ENCODE measurements around the gene VPREB3.

VPREB3 gene

DNA sequence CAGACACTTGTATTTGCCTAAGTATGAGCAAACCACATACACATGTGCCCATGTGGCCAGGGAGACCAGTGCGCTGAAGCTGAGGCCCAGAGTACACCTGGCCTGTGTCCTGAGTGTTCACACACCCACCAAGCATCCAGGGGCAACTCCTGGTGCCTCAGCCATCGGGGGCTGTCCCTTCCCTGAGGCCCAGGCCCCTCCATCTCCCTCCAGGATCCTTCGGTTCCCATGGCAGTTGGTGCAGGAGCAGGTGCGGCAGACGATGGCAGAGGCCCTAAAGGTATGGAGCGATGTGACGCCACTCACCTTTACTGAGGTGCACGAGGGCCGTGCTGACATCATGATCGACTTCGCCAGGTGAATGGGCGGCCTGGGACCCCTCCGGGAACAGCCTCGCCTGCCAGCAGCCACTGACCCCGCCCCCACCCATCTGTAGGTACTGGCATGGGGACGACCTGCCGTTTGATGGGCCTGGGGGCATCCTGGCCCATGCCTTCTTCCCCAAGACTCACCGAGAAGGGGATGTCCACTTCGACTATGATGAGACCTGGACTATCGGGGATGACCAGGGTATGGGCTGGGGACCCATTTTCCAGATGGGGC lies 26.0 kb upstream of the VPREB3 start:
- Histone ChIP-seq H4K20me1 (ENCODE audit: insufficient read depth, low read length) (no peaks in the 10 kb centered on the region), H2AFZ (ENCODE audit: low read length) (no peak overlapping the region), H3K9me2 (ENCODE audit: low read depth, low read length) (no peaks in the 10 kb centered on the region), H3K9me3 (ENCODE audit: low read length) (no peaks in the 10 kb centered on the region), H3K79me2 (ENCODE audit: insufficient read depth, low read length) (no peaks in the 10 kb centered on the region), H3K4me1 (ENCODE audit: insufficient read depth, low read length, severe bottlenecking) (no peaks in the 10 kb centered on the region), H3K36me3 (ENCODE audit: insufficient read depth, low read length) (no peaks in the 10 kb centered on the region), H3F3A (ENCODE audit: insufficient read depth, low read length) (no peaks in the 10 kb centered on the region), H3K27ac (ENCODE audit: low read depth, low read length, poor library complexity, severe bottlenecking) (no peak overlapping the region), H3K9ac (ENCODE audit: low read length) (no peak overlapping the region), H3K4me2 (ENCODE audit: low read length) (no peak overlapping the region), H3K27me3 (ENCODE audit: insufficient read depth, low read length) (0 out of 2 replicates have a peak, but pooled peaks cover 4% of the 10 kb centered on the region), H3K4me3 (ENCODE audit: low read depth, low read length, poor library complexity, severe bottlenecking) (no peak overlapping the region)
- TF ChIP-seq, protein P1, sequence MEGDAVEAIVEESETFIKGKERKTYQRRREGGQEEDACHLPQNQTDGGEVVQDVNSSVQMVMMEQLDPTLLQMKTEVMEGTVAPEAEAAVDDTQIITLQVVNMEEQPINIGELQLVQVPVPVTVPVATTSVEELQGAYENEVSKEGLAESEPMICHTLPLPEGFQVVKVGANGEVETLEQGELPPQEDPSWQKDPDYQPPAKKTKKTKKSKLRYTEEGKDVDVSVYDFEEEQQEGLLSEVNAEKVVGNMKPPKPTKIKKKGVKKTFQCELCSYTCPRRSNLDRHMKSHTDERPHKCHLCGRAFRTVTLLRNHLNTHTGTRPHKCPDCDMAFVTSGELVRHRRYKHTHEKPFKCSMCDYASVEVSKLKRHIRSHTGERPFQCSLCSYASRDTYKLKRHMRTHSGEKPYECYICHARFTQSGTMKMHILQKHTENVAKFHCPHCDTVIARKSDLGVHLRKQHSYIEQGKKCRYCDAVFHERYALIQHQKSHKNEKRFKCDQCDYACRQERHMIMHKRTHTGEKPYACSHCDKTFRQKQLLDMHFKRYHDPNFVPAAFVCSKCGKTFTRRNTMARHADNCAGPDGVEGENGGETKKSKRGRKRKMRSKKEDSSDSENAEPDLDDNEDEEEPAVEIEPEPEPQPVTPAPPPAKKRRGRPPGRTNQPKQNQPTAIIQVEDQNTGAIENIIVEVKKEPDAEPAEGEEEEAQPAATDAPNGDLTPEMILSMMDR (IDR thresholded peaks at IDR 0.05; ENCODE audit: low read length) = no peak
- no peak for TF ChIP-seq EZH2 (IDR thresholded peaks at IDR 0.05; ENCODE audit: borderline replicate concordance, low read length)

DNA sequence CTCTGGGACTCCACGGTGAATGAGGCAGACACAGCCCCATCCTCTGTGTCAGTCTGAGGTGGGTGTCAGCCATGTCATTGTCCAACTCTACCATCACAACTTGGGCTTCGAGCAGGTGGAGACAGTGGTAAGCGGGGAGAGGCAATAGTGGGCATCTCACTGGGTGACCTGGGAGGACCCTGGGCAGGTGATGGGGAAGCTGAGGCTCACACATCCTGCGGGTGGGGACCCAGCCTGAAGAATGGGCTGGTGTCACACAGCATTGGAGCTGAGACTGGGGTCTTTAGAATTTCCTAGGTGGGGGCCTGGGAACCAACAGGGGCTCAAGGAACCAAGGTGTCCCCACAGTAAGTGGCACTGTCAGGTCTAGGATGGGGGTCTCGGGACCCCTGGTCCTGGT lies 25.5 kb upstream of the VPREB3 start:
- no peaks in the 10 kb centered on the region for H3K4me1 ChIP-seq (ENCODE audit: insufficient read depth, low read length, severe bottlenecking)
- H3K9me2 ChIP-seq (ENCODE audit: low read depth, low read length) = no peaks in the 10 kb centered on the region
- H2AFZ ChIP-seq (ENCODE audit: low read length) = no peak overlapping the region
- H3K4me2 ChIP-seq (ENCODE audit: low read length) = no peak overlapping the region
- no peak overlapping the region for H3K4me3 ChIP-seq (ENCODE audit: low read depth, low read length, poor library complexity, severe bottlenecking)
- no peaks in the 10 kb centered on the region for H3K9me3 ChIP-seq (ENCODE audit: low read length)
- no peak for TF ChIP-seq EZH2 (IDR thresholded peaks at IDR 0.05; ENCODE audit: borderline replicate concordance, low read length)
- TF ChIP-seq, protein P1 (IDR thresholded peaks at IDR 0.05; ENCODE audit: low read length) = no peak
- no peaks in the 10 kb centered on the region for H3K36me3 ChIP-seq (ENCODE audit: insufficient read depth, low read length)
- 0 out of 2 replicates have a peak, but pooled peaks cover 4% of the 10 kb centered on the region for H3K27me3 ChIP-seq (ENCODE audit: insufficient read depth, low read length)
- no peaks in the 10 kb centered on the region for H3K79me2 ChIP-seq (ENCODE audit: insufficient read depth, low read length)
- H4K20me1 ChIP-seq (ENCODE audit: insufficient read depth, low read length) = no peaks in the 10 kb centered on the region
- no peak overlapping the region for H3K27ac ChIP-seq (ENCODE audit: low read depth, low read length, poor library complexity, severe bottlenecking)
- no peak overlapping the region for H3K9ac ChIP-seq (ENCODE audit: low read length)
- H3F3A ChIP-seq (ENCODE audit: insufficient read depth, low read length) = no peaks in the 10 kb centered on the region

DNA sequence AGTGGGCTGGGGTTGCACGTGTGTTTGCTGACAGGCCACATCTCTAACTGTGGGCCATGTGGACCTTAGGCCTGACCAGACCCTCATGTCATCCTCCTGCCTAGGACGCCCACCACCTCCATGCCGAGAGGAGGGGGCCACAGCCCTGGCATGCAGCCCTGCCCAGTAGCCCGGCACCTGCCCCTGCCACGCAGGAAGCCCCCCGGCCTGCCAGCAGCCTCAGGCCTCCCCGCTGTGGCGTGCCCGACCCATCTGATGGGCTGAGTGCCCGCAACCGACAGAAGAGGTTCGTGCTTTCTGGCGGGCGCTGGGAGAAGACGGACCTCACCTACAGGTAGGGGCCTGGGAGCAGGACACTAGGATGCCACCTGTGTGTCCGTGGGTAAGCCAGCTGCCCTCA lies 24.9 kb upstream of the VPREB3 start:
- no peak for TF ChIP-seq EZH2 (IDR thresholded peaks at IDR 0.05; ENCODE audit: borderline replicate concordance, low read length)
- TF ChIP-seq, protein P1 (IDR thresholded peaks at IDR 0.05; ENCODE audit: low read length) = no peak
- no peak overlapping the region for H3K4me2 ChIP-seq (ENCODE audit: low read length)
- no peaks in the 10 kb centered on the region for H3K9me3 ChIP-seq (ENCODE audit: low read length)
- no peak overlapping the region for H3K9ac ChIP-seq (ENCODE audit: low read length)
- H3K27me3 ChIP-seq (ENCODE audit: insufficient read depth, low read length) = 0 out of 2 replicates have a peak, but pooled peaks cover 4% of the 10 kb centered on the region
- H4K20me1 ChIP-seq (ENCODE audit: insufficient read depth, low read length) = no peaks in the 10 kb centered on the region
- no peaks in the 10 kb centered on the region for H3K4me1 ChIP-seq (ENCODE audit: insufficient read depth, low read length, severe bottlenecking)
- H3K9me2 ChIP-seq (ENCODE audit: low read depth, low read length) = no peaks in the 10 kb centered on the region
- no peaks in the 10 kb centered on the region for H3K79me2 ChIP-seq (ENCODE audit: insufficient read depth, low read length)
- H3F3A ChIP-seq (ENCODE audit: insufficient read depth, low read length) = no peaks in the 10 kb centered on the region
- H2AFZ ChIP-seq (ENCODE audit: low read length) = no peak overlapping the region
- H3K4me3 ChIP-seq (ENCODE audit: low read depth, low read length, poor library complexity, severe bottlenecking) = no peak overlapping the region
- H3K27ac ChIP-seq (ENCODE audit: low read depth, low read length, poor library complexity, severe bottlenecking) = no peak overlapping the region
- no peaks in the 10 kb centered on the region for H3K36me3 ChIP-seq (ENCODE audit: insufficient read depth, low read length)
